ENCODE results near the gene SHANK1. TPM values are rescaled to one million over a fixed set of nuclear protein-coding genes. Genes with fewer than 3 reads are reported as not detected.

The SHANK1 gene
- total and polyA plus RNA-seq, 2 of the 4 experiments (the other 2 are of a cell fraction), result 6.1 to 6.7 TPM

DNA sequence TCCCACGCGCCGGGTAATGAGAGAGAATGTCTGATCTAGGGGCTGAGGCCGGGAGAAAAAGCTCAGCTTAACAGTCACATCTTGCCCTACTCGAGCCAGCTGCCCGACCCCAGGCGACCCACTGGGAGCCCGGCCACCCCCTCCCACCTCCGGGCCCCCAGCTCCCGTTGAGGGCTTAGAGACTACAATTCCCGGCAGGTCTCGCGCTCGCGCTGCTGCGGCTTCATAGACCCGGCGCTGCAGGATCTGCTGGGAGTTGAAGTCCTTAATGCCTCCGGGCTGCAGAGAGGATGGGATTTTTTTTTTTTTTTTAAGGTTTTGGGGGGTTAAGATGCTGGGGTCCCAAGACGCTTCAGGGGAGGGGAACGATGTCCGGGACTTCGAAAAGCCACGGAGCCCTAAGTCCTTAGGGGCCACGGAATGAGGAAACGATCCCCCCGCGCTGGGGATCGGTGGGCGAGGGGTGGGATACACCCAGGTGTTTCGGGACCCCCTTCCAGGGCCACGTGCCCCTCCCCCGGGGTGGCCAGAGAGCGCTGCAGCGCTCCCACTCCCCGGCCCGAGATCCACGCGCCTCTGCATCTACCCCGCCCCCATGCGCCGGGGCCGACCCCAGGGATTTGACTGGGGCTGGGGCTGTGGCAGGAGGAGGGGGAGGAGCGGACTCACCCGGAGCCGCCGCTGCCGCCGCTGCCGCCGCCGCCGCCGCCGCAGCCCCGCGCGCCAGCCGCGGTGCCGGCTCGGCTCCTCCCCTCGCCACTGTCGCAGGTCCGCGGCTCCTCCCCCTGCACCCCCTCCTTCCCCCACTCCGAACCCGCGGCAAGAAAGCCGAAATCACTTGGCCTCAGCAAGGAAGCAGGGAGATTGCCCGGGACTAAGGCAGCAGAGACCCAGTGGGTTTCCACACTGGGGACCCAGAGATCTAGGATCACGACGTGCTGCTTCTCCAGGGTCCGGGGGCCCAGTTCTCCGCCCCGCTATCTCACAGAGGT is 80.2 kb downstream of the SHANK1 start, which contains the start of gene SYT3:
Gene SYT3 (minus strand): TSS at position 761 of the 992 bp plus-strand sequence. CDS start 2,470 bp downstream, outside the sequence.
- Histone ChIP-seq H2BK20ac (ENCODE audit: low read depth, low read length) (no peak within 1 kb of the TSS), H4K20me1 (ENCODE audit: insufficient read depth, low read length) (no peaks in the 10 kb centered on the region), H4K8ac (ENCODE audit: low read depth in 2 of 2, low read length in 2 of 2) (no peak within 1 kb of the TSS), H3K36me3 (ENCODE audit: control insufficient read depth, insufficient read depth, low read length) (no peaks in the 10 kb centered on the region), H3K9ac (ENCODE audit: low read depth, low read length) (no peak within 1 kb of the TSS), H4K5ac (ENCODE audit: low read depth, low read length) (no peak within 1 kb of the TSS), H2BK5ac (ENCODE audit: low read depth, low read length, poor library complexity, severe bottlenecking) (no peak within 1 kb of the TSS), H3K4me1 (ENCODE audit: control insufficient read depth, insufficient read depth, low read length) (no peaks in the 10 kb centered on the region), H2BK15ac (ENCODE audit: low read depth, low read length) (no peak within 1 kb of the TSS), H3K79me1 (ENCODE audit: low read depth in 1 of 2, low read length in 2 of 2) (no peaks in the 10 kb centered on the region), H3K56ac (ENCODE audit: extremely low read depth, insufficient read depth, low read length) (no peak within 1 kb of the TSS), H2BK120ac (ENCODE audit: low read depth, low read length) (no peak within 1 kb of the TSS), H3K14ac (replicated peaks; ENCODE audit: low read depth, low read length) (no peak within 1 kb of the TSS), H3K27me3 (ENCODE audit: control insufficient read depth, insufficient read depth, low read length) (peaks cover 34% of the 10 kb centered on the region), H3K4me2 (ENCODE audit: low read depth, low read length) (peak within 1 kb of the TSS; percentile 87), H3K23ac (ENCODE audit: low read depth, low read length) (no peak within 1 kb of the TSS), H3K18ac (ENCODE audit: low read depth, low read length) (no peak within 1 kb of the TSS), H3K9me3 (ENCODE audit: control insufficient read depth, insufficient read depth, low read length) (peaks cover under 1% of the 10 kb centered on the region; the same call in 1 of the 2 replicates), H2AK5ac (ENCODE audit: low read depth, low read length) (no peak within 1 kb of the TSS), H3K9me1 (ENCODE audit: insufficient read depth, low read length) (no peaks in the 10 kb centered on the region), H4K91ac (ENCODE audit: insufficient read depth, low read depth, low read length) (no peak within 1 kb of the TSS), H3K4me3 (ENCODE audit: insufficient read depth, low read depth, low read length) (peak within 1 kb of the TSS; percentile 38), H3K27ac (ENCODE audit: insufficient read depth, low read length) (no peak within 1 kb of the TSS), H2AK9ac (replicated peaks; ENCODE audit: low read depth, low read length, poor library complexity) (no peak within 1 kb of the TSS), H3K4ac (ENCODE audit: low read depth, low read length) (no peak within 1 kb of the TSS), H2AFZ (replicated peaks; ENCODE audit: low read length, poor library complexity) (peak within 1 kb of the TSS; percentile 79)
- intact Hi-C loops (cut with micrococcal nuclease), result no loop called here
- dilution Hi-C loops (cut with HindIII; ENCODE audit: low sequenced_read_pairs, unreplicated experiment), result no loop called here
- CTCF ChIA-PET, result no interaction called here
- POLR2A ChIA-PET (ENCODE audit: unreplicated experiment), result no interaction called here
- in situ Hi-C loops (cut with MboI; ENCODE audit: low sequenced_read_pairs), result no loop called here
- 12% methylated on average over 12 of the region's 76 CpGs; no CpG with 5 or more reads in 1 of the 2 experiments for WGBS, 2 experiments (ENCODE audit: extremely low coverage in 2 of 2, insufficient read length in 1 of 2)
- ATAC-seq (ENCODE audit: low read depth) (peak; percentile 98), DNase-seq (peak; percentile 27)
- no TSS peak for BruUV-seq (replicated peaks)
- TF ChIP-seq RAD21 (IDR thresholded peaks at IDR 0.05; ENCODE audit: low read length), result no peak
- TF ChIP-seq RCOR1 (IDR thresholded peaks at IDR 0.05; ENCODE audit: insufficient replicate concordance, low read length), result no peak
- no peak for TF ChIP-seq BHLHE40 (IDR thresholded peaks at IDR 0.05; ENCODE audit: low read depth, low read length)
- TF ChIP-seq NFE2L2 (IDR thresholded peaks at IDR 0.05; ENCODE audit: low read depth, low read length), result no peak
- no peak for TF ChIP-seq CEBPB (IDR thresholded peaks at IDR 0.05; ENCODE audit: low read depth, low read length)
- TF ChIP-seq MXI1 (IDR thresholded peaks at IDR 0.05; ENCODE audit: borderline replicate concordance, low read depth, low read length), result no peak
- TF ChIP-seq SMC3 (IDR thresholded peaks at IDR 0.05; ENCODE audit: low read depth, low read length), result no peak
- no peak for TF ChIP-seq FOS (IDR thresholded peaks at IDR 0.05; ENCODE audit: low read depth, low read length)
- TF ChIP-seq, protein P1, sequence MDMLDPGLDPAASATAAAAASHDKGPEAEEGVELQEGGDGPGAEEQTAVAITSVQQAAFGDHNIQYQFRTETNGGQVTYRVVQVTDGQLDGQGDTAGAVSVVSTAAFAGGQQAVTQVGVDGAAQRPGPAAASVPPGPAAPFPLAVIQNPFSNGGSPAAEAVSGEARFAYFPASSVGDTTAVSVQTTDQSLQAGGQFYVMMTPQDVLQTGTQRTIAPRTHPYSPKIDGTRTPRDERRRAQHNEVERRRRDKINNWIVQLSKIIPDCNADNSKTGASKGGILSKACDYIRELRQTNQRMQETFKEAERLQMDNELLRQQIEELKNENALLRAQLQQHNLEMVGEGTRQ (IDR thresholded peaks at IDR 0.05; ENCODE audit: low read depth, low read length), result no peak
- TF ChIP-seq RFX5 (IDR thresholded peaks at IDR 0.05; ENCODE audit: low read depth, low read length), result no peak
- TF ChIP-seq MAFK (IDR thresholded peaks at IDR 0.05; ENCODE audit: low read depth, low read length), result no peak
- no peak for TF ChIP-seq CHD1 (IDR thresholded peaks at IDR 0.05; ENCODE audit: low read depth, low read length)
- TF ChIP-seq, protein P2, sequence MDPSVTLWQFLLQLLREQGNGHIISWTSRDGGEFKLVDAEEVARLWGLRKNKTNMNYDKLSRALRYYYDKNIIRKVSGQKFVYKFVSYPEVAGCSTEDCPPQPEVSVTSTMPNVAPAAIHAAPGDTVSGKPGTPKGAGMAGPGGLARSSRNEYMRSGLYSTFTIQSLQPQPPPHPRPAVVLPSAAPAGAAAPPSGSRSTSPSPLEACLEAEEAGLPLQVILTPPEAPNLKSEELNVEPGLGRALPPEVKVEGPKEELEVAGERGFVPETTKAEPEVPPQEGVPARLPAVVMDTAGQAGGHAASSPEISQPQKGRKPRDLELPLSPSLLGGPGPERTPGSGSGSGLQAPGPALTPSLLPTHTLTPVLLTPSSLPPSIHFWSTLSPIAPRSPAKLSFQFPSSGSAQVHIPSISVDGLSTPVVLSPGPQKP (IDR thresholded peaks at IDR 0.05; ENCODE audit: borderline replicate concordance, low read depth, low read length), result no peak
- no peak for TF ChIP-seq MAZ (IDR thresholded peaks at IDR 0.05; ENCODE audit: borderline replicate concordance, low read depth, low read length)
